Adrenal gland (tissue), 12 donors: ENCODE data around the gene CTSZ. TPM values are rescaled to one million over a fixed set of nuclear protein-coding genes. Genes with fewer than 3 reads are reported as not detected.
A peak's percentile ranks its signal among the peaks of the same experiment; 100 is the strongest.

ENCODE experiments used
- DNase-seq, 7 donors: peaks; one replicate each; pipeline ENCODE4 v3.0.0-alpha.2; 2019 to 2020
- H3K27ac ChIP-seq, 5 donors: fragments of 200-600 bp; sonication (generic) in 4 of 5; 1 replicate in 3 of 5; 2 replicates in 2 of 5; pipeline versions ENCODE4 v1.5.1 to v1.8.0; 2016 to 2020; ENCODE audit warnings: mild to moderate bottlenecking in 1 of 5
- H3K27me3 ChIP-seq: fragments of 200-600 bp; 2 replicates; pipeline ENCODE4 v1.8.0; 2021
- H3K36me3 ChIP-seq, 2 donors: fragments of 200-600 bp; replicated peaks in 1 of 2; 1 replicate in 1 of 2; 2 replicates in 1 of 2; pipeline versions ENCODE4 v1.5.1 to v1.8.0; 2018 to 2022
- H3K4me1 ChIP-seq, 2 donors: fragments of 200-600 bp; replicated peaks in 1 of 2; 1 replicate in 1 of 2; 2 replicates in 1 of 2; pipeline versions ENCODE4 v1.5.1 to v1.8.0; 2018 to 2021
- H3K4me3 ChIP-seq, 4 donors: fragments of 200-600 bp; sonication (generic) in 3 of 4; one replicate each; pipeline ENCODE4 v1.5.1; 2016 to 2018
- H3K9me3 ChIP-seq, 3 donors: fragments of 200-600 bp; sonication (generic) in 1 of 3; replicated peaks in 1 of 3; 1 replicate in 2 of 3; 2 replicates in 1 of 3; pipeline versions ENCODE4 v1.5.1 to v1.8.0; 2016 to 2021
- CTCF ChIP-seq, 6 experiments: fragments of 450-650 bp in 4 of 6; fragments of 200-600 bp in 2 of 6; sonication (generic) in 1 of 6; IDR thresholded peaks; 1 replicate in 5 of 6; 2 replicates in 1 of 6; pipeline versions ENCODE4 v1.5.1 to v1.8.0; 2016 to 2021; ENCODE audit warnings: antibody characterized with exemption in 6 of 6, mild to moderate bottlenecking in 2 of 6, moderate library complexity in 1 of 6
- POLR2A ChIP-seq, 2 donors: fragments of 450-650 bp; IDR thresholded peaks; one replicate each; pipeline ENCODE4 v1.6.1; 2017; ENCODE audit warnings: antibody characterized with exemption in 2 of 2, mild to moderate bottlenecking in 2 of 2, moderate library complexity in 1 of 2
- WGBS, 4 donors: extraction: QIAGEN DNeasy Blood & Tissue Kit in 2 of 4; methylation state at CpG; one replicate each; pipeline versions ENCODE4 v1.1.5 to v1.1.7; 2013 to 2017; 5-methylcytosine and 5-hydroxymethylcytosine counted together
- intact Hi-C, 2 donors: fragments of 100-400 bp; cut with DNase I; formaldehyde crosslinking; loops; one replicate each; pipeline versions ENCODE4 v1.14.1 to v1.15.0; 2022 to 2023
- polyA plus RNA-seq, 3 donors: library from polyadenylated mRNA; stranded (reverse); fragments of 200-250 nt in 2 of 3; fragments of 350-450 nt in 1 of 3; fragmentation: Illumina TruSeq in 1 of 3; extraction: RNeasy Lipid Tissue Mini Kit (QIAGEN cat#74804) in 1 of 3; gene quantifications; one replicate each; pipeline ENCODE4 v1.2.3, GENCODE V29; 2013 to 2014
- total RNA-seq, 9 donors: library from RNA; depleted of rRNA in 4 of 9; stranded (reverse); fragments of >200 nt in 4 of 9; fragments of 120-200 nt in 1 of 9; fragmentation: NEBNext Ultra II Directional in 1 of 9; extraction: Animal tissue kit (Norgen Biotek cat#: 25700) in 1 of 9; gene quantifications; one replicate each; pipeline versions ENCODE4 v1.1.0 to v1.2.4, GENCODE V29; 2013 to 2023
- donor health status: healthy with polysubstance abuse.
- donor health status: Bipolar disorder and iron deficiency.
- donor health status: DM: yes; HTN: yes; CAD: no.
- donor health status: DM: no; HTN: no; CAD: no.
- donor health status: DM: no; HTN: no; CAD: no.
- donor health status: DM: yes; HTN: yes; CAD: no.

The CTSZ gene
- total and polyA plus RNA-seq, 12 donors = 36.4 to 266 (median 155) TPM

- 86 to 89% (median 86%) methylated on average over 16 of the region's 16 CpGs for WGBS, 4 donors
- no peaks in the 10 kb centered on the region for H3K9me3 ChIP-seq
- peak overlapping the region in 1 of 4 donors; percentile 26 for H3K4me3 ChIP-seq
- no peak for DNase-seq
- peaks cover 0 to 20% of the 10 kb centered on the region in 2 donors for H3K36me3 ChIP-seq
- TF ChIP-seq POLR2A (IDR thresholded peaks at IDR 0.05) (no peak), CTCF (IDR thresholded peaks at IDR 0.05) (no peak)
- H3K27me3 ChIP-seq = no peaks in the 10 kb centered on the region
- intact Hi-C loops = no loop called here
- peak overlapping the region in 2 of 5 donors; percentile 86 to 87 for H3K27ac ChIP-seq
- peaks cover 14 to 34% of the 10 kb centered on the region in 2 donors for H3K4me1 ChIP-seq
Measured at GRCh38 chr20:59003836-59004492, 3.1 kb downstream of the CTSZ start.

- Histone ChIP-seq H3K9me3 (no peaks in the 10 kb centered on the region), H3K27ac (no peak overlapping the region), H3K4me1 (peaks cover 14 to 34% of the 10 kb centered on the region in 2 donors), H3K4me3 (no peak overlapping the region), H3K36me3 (peaks cover 0 to 30% of the 10 kb centered on the region in 2 donors), H3K27me3 (no peaks in the 10 kb centered on the region)
- no peak for TF ChIP-seq CTCF (IDR thresholded peaks at IDR 0.05)
- no peak for TF ChIP-seq POLR2A (IDR thresholded peaks at IDR 0.05)
- no peak for DNase-seq
- intact Hi-C loops = no loop called here
- WGBS, 4 donors = 84 to 91% (median 87%) methylated on average over 17 of the region's 17 CpGs
Measured at GRCh38 chr20:59002874-59003399, 4.1 kb downstream of the CTSZ start.

DNA sequence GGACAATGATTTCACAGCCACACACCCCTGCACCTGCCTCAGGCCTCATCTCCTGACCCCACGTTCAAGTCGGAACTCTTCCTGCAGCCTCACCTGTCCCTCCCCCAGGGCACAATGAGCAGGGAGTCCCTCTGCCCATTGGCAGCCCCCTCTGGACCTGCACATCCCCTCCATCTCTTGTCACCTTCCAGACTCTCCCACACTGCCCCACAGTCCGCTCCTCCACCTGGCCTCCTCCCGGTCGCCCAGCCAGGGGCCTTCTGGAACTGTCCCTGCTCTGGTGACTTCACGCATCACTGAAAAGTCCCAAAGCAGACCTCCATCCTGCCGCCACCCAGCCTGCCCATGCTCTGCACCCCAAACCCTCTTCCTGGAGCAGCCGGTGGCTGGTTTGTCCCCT is 4.7 kb downstream of the CTSZ start:
- WGBS, 4 donors = 82 to 89% (median 84%) methylated on average over 7 to 8 of the region's 8 CpGs
- Histone ChIP-seq H3K27me3 (no peaks in the 10 kb centered on the region), H3K4me3 (no peak overlapping the region), H3K27ac (no peak overlapping the region), H3K9me3 (no peaks in the 10 kb centered on the region), H3K36me3 (peaks cover 0 to 35% of the 10 kb centered on the region in 2 donors), H3K4me1 (peaks cover 12 to 32% of the 10 kb centered on the region in 2 donors)
- intact Hi-C loops = no loop called here
- TF ChIP-seq POLR2A (IDR thresholded peaks at IDR 0.05) = no peak
- TF ChIP-seq CTCF (IDR thresholded peaks at IDR 0.05) = no peak
- DNase-seq = no peak

DNA sequence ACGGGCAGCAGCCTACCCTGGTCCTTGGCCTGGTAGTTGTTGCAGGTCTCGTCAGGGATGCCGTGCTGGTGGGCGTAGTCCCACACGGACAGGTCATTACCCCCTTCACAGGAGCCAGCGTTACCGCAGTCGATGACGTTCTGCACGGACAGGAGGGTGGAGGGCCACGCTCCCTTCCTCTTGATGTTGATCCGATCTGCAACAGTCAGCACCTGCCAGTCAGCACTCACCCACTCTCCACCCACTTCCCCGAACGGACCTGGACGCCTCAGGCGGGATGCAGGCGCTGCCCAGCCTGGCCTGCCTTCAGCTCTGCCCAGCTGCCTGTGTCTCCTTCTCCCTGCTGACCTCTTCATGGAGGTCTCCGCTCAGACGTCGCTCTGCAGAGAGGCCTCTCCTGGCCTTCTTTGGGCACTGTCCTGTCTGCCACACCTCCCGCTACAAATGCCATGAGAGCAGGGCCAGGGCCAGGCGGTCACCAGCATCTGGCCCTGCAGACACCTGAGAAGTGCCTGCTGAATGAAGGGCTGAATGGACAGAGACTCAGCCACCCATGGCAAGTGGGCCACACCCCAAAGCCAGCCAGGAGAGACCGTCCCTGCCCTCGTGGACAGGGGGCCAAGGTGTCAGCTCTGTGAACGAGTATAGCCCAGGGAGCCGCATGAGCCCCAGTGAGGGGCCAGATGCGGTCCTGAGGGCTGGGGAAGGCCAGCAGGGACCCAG is 5.4 kb downstream of the CTSZ start:
- H3K27ac ChIP-seq = no peak overlapping the region
- no peak overlapping the region for H3K4me3 ChIP-seq
- WGBS, 4 donors = 88 to 91% (median 90%) methylated on average over 9 to 27 of the region's 27 CpGs
- H3K27me3 ChIP-seq = no peaks in the 10 kb centered on the region
- no peaks in the 10 kb centered on the region for H3K9me3 ChIP-seq
- H3K36me3 ChIP-seq = peaks cover 0 to 42% of the 10 kb centered on the region in 2 donors
- TF ChIP-seq CTCF (IDR thresholded peaks at IDR 0.05) (no peak), POLR2A (IDR thresholded peaks at IDR 0.05) (no peak)
- intact Hi-C loops = no loop called here
- DNase-seq = no peak
- H3K4me1 ChIP-seq = peaks cover 10 to 30% of the 10 kb centered on the region in 2 donors
